ENCODE data around the gene KRT2. TPM values are rescaled to one million over a fixed set of nuclear protein-coding genes. Genes with fewer than 3 reads are reported as not detected.

Gene KRT2
- total and polyA plus RNA-seq, 2 of the 8 experiments (the other 6 are each of a cell fraction or from before 2014, with no cell fraction given): not detected

- TF ChIP-seq HDAC2 (IDR thresholded peaks at IDR 0.05; ENCODE audit: borderline replicate concordance in 1 of 2, low read depth in 2 of 2, low read length in 2 of 2) (no peak), E2F6 (IDR thresholded peaks at IDR 0.05) (no peak)
These were observed 20.1 kb downstream of the KRT2 start (continued) for GRCh38 chr12:52631676-52632459.
